Measurements from ENCODE around the gene MALT1.

The MALT1 gene

DNA sequence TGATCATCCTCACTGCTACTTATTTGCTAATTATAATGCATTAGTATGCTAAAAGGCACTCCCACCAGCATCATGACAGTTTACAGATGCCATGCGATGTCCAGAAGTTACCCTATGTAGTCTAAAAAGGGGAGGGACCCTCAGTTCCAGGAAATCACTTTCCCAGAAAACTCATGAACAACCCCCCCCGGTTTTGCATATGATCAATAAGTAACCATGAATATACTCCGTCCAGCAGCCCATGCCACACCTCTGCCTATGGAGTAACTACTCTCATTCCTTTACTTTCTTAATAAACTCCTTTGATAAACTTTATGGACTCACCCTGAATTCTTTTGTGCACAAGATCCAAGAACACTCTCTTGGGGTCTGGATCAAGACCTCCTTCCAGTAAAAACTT lies 86.8 kb downstream of the MALT1 start:
- Histone ChIP-seq H4K20me1 (ENCODE audit: insufficient read depth, low read length) (no peaks in the 10 kb centered on the region), H2AFZ (ENCODE audit: low read depth, low read length) (no peak overlapping the region), H3K4me2 (ENCODE audit: low read length) (no peak overlapping the region), H3K4me1 (ENCODE audit: low read length) (peaks cover 32% of the 10 kb centered on the region), H3K4me3 (ENCODE audit: low read length) (no peak overlapping the region), H3K9me3 (ENCODE audit: insufficient read depth, low read length) (no peaks in the 10 kb centered on the region), H3K27me3 (ENCODE audit: low read depth, low read length) (peaks cover 28% of the 10 kb centered on the region), H3K36me3 (replicated peaks; ENCODE audit: low read depth, low read length) (no peaks in the 10 kb centered on the region), H3K79me2 (ENCODE audit: low read length) (no peaks in the 10 kb centered on the region), H3K9ac (ENCODE audit: low read length) (no peak overlapping the region), H3K27ac (ENCODE audit: low read length) (no peak overlapping the region)
- TF ChIP-seq CTCF (IDR thresholded peaks at IDR 0.05; ENCODE audit: low read depth, low read length): no peak
- TF ChIP-seq EZH2phosphoT487 (IDR thresholded peaks at IDR 0.05; ENCODE audit: low read depth): no peak

DNA sequence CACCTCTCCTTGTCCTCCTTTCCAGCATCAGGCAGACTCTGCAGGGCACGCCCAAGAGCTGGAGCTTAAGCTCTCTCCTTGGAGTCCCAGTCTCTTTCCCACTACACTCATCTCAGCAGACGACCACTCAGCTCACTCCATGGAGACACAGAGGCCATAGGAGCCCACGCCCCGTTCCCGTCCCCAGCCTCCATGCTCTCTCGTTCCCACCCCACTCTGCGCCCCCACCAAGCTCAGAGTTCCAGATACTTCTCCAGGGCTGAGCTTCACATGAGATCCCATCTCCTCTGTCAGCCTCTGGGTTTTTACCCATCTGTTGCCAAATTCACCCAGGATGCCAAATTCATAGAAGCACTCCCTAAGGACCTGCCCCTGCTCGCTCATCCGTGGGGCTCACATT lies 87.3 kb downstream of the MALT1 start:
- Histone ChIP-seq H2AFZ (ENCODE audit: low read depth, low read length) (no peak overlapping the region), H3K9ac (ENCODE audit: low read length) (no peak overlapping the region), H3K9me3 (ENCODE audit: insufficient read depth, low read length) (no peaks in the 10 kb centered on the region), H3K4me1 (ENCODE audit: low read length) (peaks cover 38% of the 10 kb centered on the region), H3K27me3 (ENCODE audit: low read depth, low read length) (peaks cover 34% of the 10 kb centered on the region), H3K4me3 (ENCODE audit: low read length) (no peak overlapping the region), H3K79me2 (ENCODE audit: low read length) (no peaks in the 10 kb centered on the region), H3K36me3 (replicated peaks; ENCODE audit: low read depth, low read length) (no peaks in the 10 kb centered on the region), H4K20me1 (ENCODE audit: insufficient read depth, low read length) (no peaks in the 10 kb centered on the region), H3K27ac (ENCODE audit: low read length) (no peak overlapping the region), H3K4me2 (ENCODE audit: low read length) (no peak overlapping the region)
- TF ChIP-seq EZH2phosphoT487 (IDR thresholded peaks at IDR 0.05; ENCODE audit: low read depth) (no peak), CTCF (IDR thresholded peaks at IDR 0.05; ENCODE audit: low read depth, low read length) (no peak)

DNA sequence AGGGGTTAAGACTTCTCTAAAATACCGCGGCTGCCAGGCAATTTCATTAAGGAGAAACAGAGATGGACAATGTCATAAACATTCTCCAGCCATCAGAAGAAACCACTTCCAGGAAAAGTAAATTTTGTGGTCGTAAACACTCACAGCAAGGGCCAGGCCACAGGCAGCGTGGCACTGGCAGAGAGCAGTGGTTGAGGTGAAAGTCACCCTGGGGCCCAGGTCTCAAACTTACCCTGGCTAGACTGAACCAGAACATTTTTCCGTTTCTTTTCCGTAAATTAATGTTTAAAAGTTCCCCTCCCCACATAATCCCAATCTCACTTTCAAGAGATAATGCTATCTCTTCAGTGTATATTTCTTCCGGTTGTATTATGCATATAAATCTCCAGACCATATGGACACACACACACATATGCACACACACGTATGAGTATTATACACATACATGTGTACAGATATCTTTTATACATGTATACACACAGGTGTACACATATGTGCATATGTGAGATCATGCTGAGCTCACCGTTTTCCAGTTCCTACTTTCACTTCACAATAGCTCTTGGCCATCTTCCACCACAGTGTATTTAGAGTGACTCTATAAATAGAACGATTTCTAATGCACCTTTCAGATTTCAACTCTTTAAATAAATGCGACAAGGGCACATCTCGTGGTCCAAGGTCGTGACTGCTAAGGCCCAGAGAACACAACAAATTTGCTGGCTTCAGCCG lies 90.1 kb downstream of the MALT1 start:
- Histone ChIP-seq H3K27me3 (ENCODE audit: low read depth, low read length) (peaks cover 57% of the 10 kb centered on the region), H3K79me2 (ENCODE audit: low read length) (no peaks in the 10 kb centered on the region), H3K9me3 (ENCODE audit: insufficient read depth, low read length) (no peaks in the 10 kb centered on the region), H3K9ac (ENCODE audit: low read length) (peak overlapping the region; percentile 36), H2AFZ (ENCODE audit: low read depth, low read length) (no peak overlapping the region), H3K4me2 (ENCODE audit: low read length) (peak overlapping the region; percentile 86), H3K36me3 (replicated peaks; ENCODE audit: low read depth, low read length) (no peaks in the 10 kb centered on the region), H4K20me1 (ENCODE audit: insufficient read depth, low read length) (no peaks in the 10 kb centered on the region), H3K4me1 (ENCODE audit: low read length) (peaks cover 48% of the 10 kb centered on the region), H3K27ac (ENCODE audit: low read length) (peak overlapping the region; percentile 43), H3K4me3 (ENCODE audit: low read length) (peak overlapping the region; percentile 59)
- TF ChIP-seq CTCF (IDR thresholded peaks at IDR 0.05; ENCODE audit: low read depth, low read length): peak; percentile 29; the same call in 1 of the 2 replicates
- no peak for TF ChIP-seq EZH2phosphoT487 (IDR thresholded peaks at IDR 0.05; ENCODE audit: low read depth)

DNA sequence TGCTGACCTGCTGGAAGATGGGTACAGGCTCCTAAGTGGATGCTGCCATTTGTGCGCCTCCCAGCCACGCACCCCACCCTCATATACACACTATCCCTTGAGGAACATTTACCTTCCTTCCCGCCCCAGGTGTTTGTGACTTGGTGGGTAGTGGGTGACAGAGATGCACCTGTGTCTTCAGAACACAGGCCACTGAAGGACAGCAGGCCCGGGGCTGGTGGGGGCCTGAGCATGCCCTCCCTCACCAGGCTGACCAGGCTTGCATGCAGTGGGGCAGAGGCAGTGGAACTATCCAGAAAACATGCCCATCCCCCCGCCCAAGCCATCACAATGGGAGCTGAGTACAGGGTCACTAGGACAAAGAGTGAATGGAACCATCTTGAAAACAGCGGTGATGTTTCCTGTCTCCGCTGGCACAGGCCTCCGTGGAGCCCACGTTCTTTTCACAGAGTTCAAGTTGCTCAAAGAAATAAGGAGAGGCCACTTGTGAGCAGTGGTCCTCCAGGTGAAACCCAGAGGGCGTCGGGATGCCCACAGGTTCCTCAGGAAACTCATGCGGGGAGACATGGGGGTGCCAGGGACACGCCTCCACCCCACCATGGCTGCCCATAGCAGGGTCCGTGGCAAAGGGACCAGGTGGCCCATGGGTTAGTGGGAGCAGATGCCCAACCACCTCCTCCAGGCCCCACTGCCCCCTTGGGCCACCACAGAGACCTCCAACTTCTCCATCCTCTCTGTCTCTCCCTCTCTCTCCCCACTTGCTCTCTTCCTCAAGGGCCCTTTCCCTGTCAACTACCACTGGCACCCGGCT lies 90.9 kb downstream of the MALT1 start:
- TF ChIP-seq CTCF (IDR thresholded peaks at IDR 0.05; ENCODE audit: low read depth, low read length) (no peak), EZH2phosphoT487 (IDR thresholded peaks at IDR 0.05; ENCODE audit: low read depth) (no peak)
- peak overlapping the region; percentile 86 for H3K4me2 ChIP-seq (ENCODE audit: low read length)

More for the DNA sequence above, 90.9 kb downstream of the MALT1 start:
- peak overlapping the region; percentile 20; the same call in 1 of the 2 replicates for H3K9ac ChIP-seq (ENCODE audit: low read length)
- no peaks in the 10 kb centered on the region for H3K36me3 ChIP-seq (replicated peaks; ENCODE audit: low read depth, low read length)
- peaks cover 48% of the 10 kb centered on the region for H3K4me1 ChIP-seq (ENCODE audit: low read length)
- no peaks in the 10 kb centered on the region for H3K9me3 ChIP-seq (ENCODE audit: insufficient read depth, low read length)
- peaks cover 65% of the 10 kb centered on the region for H3K27me3 ChIP-seq (ENCODE audit: low read depth, low read length)
- no peaks in the 10 kb centered on the region for H4K20me1 ChIP-seq (ENCODE audit: insufficient read depth, low read length)
- H3K79me2 ChIP-seq (ENCODE audit: low read length): no peaks in the 10 kb centered on the region
- no peak overlapping the region for H2AFZ ChIP-seq (ENCODE audit: low read depth, low read length)
- peak overlapping the region; percentile 6 for H3K27ac ChIP-seq (ENCODE audit: low read length)
- H3K4me3 ChIP-seq (ENCODE audit: low read length): peak overlapping the region; percentile 59

Data from OCI-LY3 (cell line).